CD14-positive monocyte (primary cell): ENCODE results near the gene MRPL57. TPM values are rescaled to one million over a fixed set of nuclear protein-coding genes. Genes with fewer than 3 reads are reported as not detected.
A peak's percentile ranks its signal among the peaks of the same experiment; 100 is the strongest.

ENCODE experiments used
- DNase-seq, 3 donors: peaks; one replicate each; pipeline ENCODE4 v3.0.0-alpha.2; 2011 to 2022
- H2AFZ ChIP-seq: 2 replicates; pipeline ENCODE4 v1.6.0; 2012; ENCODE audit warnings: mild to moderate bottlenecking, low read depth, low read length, inconsistent platforms; ENCODE audit not compliant: insufficient read depth, poor library complexity, severe bottlenecking
- H3K27ac ChIP-seq, 2 donors: 1 replicate in 1 of 2; 2 replicates in 1 of 2; pipeline ENCODE4 v1.5.1; 2012 to 2013; ENCODE audit warnings: low read length in 2 of 2, control low read depth in 1 of 2, inconsistent platforms in 1 of 2, low read depth in 1 of 2, mild to moderate bottlenecking in 1 of 2
- H3K27me3 ChIP-seq, 2 donors: one replicate each; pipeline versions ENCODE4 v1.6.0 to v1.6.1; 2011 to 2013; ENCODE audit warnings: low read length in 2 of 2; ENCODE audit not compliant: control insufficient read depth in 2 of 2, insufficient read depth in 2 of 2
- H3K36me3 ChIP-seq, 2 donors: replicated peaks in 1 of 2; 1 replicate in 1 of 2; 2 replicates in 1 of 2; pipeline versions ENCODE4 v1.5.1 to v1.6.1; 2012 to 2013; ENCODE audit warnings: low read length in 2 of 2, control low read depth in 1 of 2, inconsistent platforms in 1 of 2, mild to moderate bottlenecking in 1 of 2; ENCODE audit not compliant: insufficient read depth in 2 of 2, control insufficient read depth in 1 of 2
- H3K4me1 ChIP-seq, 2 donors: 1 replicate in 1 of 2; 2 replicates in 1 of 2; pipeline versions ENCODE4 v1.5.1 to v1.6.1; 2012 to 2013; ENCODE audit warnings: low read length in 2 of 2, control low read depth in 1 of 2, inconsistent platforms in 1 of 2, mild to moderate bottlenecking in 1 of 2, moderate library complexity in 1 of 2; ENCODE audit not compliant: insufficient read depth in 2 of 2, control insufficient read depth in 1 of 2
- H3K4me2 ChIP-seq: replicated peaks from 2 replicates; pipeline ENCODE3; 2012; ENCODE audit warnings: low read length, moderate library complexity, mild to moderate bottlenecking; ENCODE audit not compliant: poor library complexity, severe bottlenecking; ENCODE audit errors: extremely low read depth
- H3K4me3 ChIP-seq, 3 experiments: fragments of 200-600 bp in 1 of 3; sonication (generic) in 1 of 3; replicated peaks in 1 of 3; 1 replicate in 2 of 3; 2 replicates in 1 of 3; pipeline ENCODE4 v1.5.1; 2011 to 2013; ENCODE audit warnings: low read length in 3 of 3, mild to moderate bottlenecking in 3 of 3, control low read depth in 2 of 3, low read depth in 2 of 3, inconsistent platforms in 1 of 3, moderate library complexity in 1 of 3
- H3K79me2 ChIP-seq: 2 replicates; pipeline ENCODE4 v1.6.0; 2012; ENCODE audit warnings: mild to moderate bottlenecking, control low read depth, inconsistent platforms, low read length, moderate library complexity; ENCODE audit not compliant: insufficient read depth
- H3K9ac ChIP-seq: 2 replicates; pipeline ENCODE4 v1.6.0; 2017; ENCODE audit warnings: low read length, mild to moderate bottlenecking; ENCODE audit not compliant: insufficient read depth, poor library complexity, severe bottlenecking
- H3K9me3 ChIP-seq, 2 donors: replicated peaks in 1 of 2; 1 replicate in 1 of 2; 2 replicates in 1 of 2; pipeline versions ENCODE4 v1.5.1 to v1.6.1; 2012 to 2013; ENCODE audit warnings: low read length in 2 of 2, control low read depth in 1 of 2; ENCODE audit not compliant: control insufficient read depth in 1 of 2, insufficient read depth in 1 of 2
- H4K20me1 ChIP-seq: 2 replicates; pipeline ENCODE4 v1.6.0; 2012; ENCODE audit warnings: mild to moderate bottlenecking, low read length, control low read depth, moderate library complexity; ENCODE audit not compliant: insufficient read depth
- H3K27ac Mint-ChIP-seq, 7 donors: one replicate each; pipeline ENCODE4 v1.8.0; 2020; ENCODE audit warnings: mild to moderate bottlenecking in 7 of 7, mixed read lengths in 7 of 7, moderate library complexity in 6 of 7, inconsistent platforms in 2 of 7
- H3K27me3 Mint-ChIP-seq, 3 donors: one replicate each; pipeline ENCODE4 v1.8.0; 2021 to 2022; ENCODE audit warnings: low read depth in 3 of 3, mild to moderate bottlenecking in 3 of 3, mixed read lengths in 3 of 3, moderate library complexity in 3 of 3, inconsistent platforms in 1 of 3
- H3K36me3 Mint-ChIP-seq, 2 donors: one replicate each; pipeline ENCODE4 v1.8.0; 2020; ENCODE audit warnings: mixed read lengths in 2 of 2, inconsistent platforms in 1 of 2, mild to moderate bottlenecking in 1 of 2
- H3K4me1 Mint-ChIP-seq: one replicate; pipeline ENCODE4 v1.8.0; 2020; ENCODE audit warnings: mild to moderate bottlenecking, mixed read lengths
- H3K4me3 Mint-ChIP-seq, 2 donors: one replicate each; pipeline ENCODE4 v1.8.0; 2020; ENCODE audit warnings: mild to moderate bottlenecking in 2 of 2, mixed read lengths in 2 of 2, moderate library complexity in 1 of 2
- H3K9me3 Mint-ChIP-seq, 7 donors: one replicate each; pipeline ENCODE4 v1.8.0; 2020 to 2022; ENCODE audit warnings: mixed read lengths in 7 of 7, mild to moderate bottlenecking in 6 of 7, moderate library complexity in 6 of 7, inconsistent platforms in 2 of 7
- WGBS: methylation state at CpG from one replicate; pipeline ENCODE4 v1.1.5; 2013; ENCODE audit warnings: missing lambda C conversion rate; ENCODE audit not compliant: insufficient coverage; 5-methylcytosine and 5-hydroxymethylcytosine counted together
- intact Hi-C, 2 donors: fragments of 100-400 bp; cut with micrococcal nuclease; formaldehyde crosslinking; loops; one replicate each; pipeline versions ENCODE4 v1.15.0 to v1.15.1; 2023
- polyA plus RNA-seq, 3 donors: library from polyadenylated mRNA; depleted of rRNA in 1 of 3; unstranded in 2 of 3; stranded (reverse) in 1 of 3; fragments of 300-500 nt in 2 of 3; fragments of >200 nt in 1 of 3; fragmentation: Illumina TruSeq in 2 of 3; gene quantifications; 1 replicate in 2 of 3; 2 replicates in 1 of 3; pipeline ENCODE4 v1.2.3, GENCODE V29; 2012 to 2021
- TF ChIP-seq, protein P1 (sequence below): fragments of 200-600 bp; IDR thresholded peaks from one replicate; pipeline ENCODE4 v1.8.0; 2022; ENCODE audit warnings: antibody characterized with exemption, mild to moderate bottlenecking

MRPL57 gene
- polyA plus RNA-seq, 3 donors = 6.8 to 52.3 (median 41.1) TPM

DNA sequence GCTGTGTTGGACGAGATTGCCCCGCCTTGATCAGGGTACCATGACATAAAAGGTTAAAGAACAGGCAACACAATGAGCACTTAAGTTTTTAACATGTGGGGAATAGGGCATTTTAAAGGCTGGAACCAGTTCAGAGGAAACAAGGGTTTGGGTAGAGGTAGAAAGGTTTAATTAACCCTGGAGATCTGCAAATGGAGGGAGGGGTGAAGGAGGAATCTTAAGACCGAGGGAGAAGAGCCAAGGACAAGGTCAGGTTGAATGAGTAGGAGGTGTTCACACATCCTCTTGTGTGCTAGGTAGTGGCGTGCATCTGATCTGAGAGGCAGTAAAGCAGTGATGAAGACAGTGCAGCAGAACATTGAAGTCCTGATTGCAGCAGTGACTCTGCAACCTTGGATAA, 28.6 kb upstream of the MRPL57 start:
- no peaks in the 10 kb centered on the region for H3K9me3 Mint-ChIP-seq
- peaks cover 31 to 67% of the 10 kb centered on the region in 2 donors for H3K36me3 ChIP-seq
- H4K20me1 ChIP-seq = peaks cover 54% of the 10 kb centered on the region
- H3K27me3 ChIP-seq = no peaks in the 10 kb centered on the region
- peaks cover 37 to 55% of the 10 kb centered on the region in 2 donors for H3K36me3 Mint-ChIP-seq
- no peaks in the 10 kb centered on the region for H3K9me3 ChIP-seq
- TF ChIP-seq, protein P1, sequence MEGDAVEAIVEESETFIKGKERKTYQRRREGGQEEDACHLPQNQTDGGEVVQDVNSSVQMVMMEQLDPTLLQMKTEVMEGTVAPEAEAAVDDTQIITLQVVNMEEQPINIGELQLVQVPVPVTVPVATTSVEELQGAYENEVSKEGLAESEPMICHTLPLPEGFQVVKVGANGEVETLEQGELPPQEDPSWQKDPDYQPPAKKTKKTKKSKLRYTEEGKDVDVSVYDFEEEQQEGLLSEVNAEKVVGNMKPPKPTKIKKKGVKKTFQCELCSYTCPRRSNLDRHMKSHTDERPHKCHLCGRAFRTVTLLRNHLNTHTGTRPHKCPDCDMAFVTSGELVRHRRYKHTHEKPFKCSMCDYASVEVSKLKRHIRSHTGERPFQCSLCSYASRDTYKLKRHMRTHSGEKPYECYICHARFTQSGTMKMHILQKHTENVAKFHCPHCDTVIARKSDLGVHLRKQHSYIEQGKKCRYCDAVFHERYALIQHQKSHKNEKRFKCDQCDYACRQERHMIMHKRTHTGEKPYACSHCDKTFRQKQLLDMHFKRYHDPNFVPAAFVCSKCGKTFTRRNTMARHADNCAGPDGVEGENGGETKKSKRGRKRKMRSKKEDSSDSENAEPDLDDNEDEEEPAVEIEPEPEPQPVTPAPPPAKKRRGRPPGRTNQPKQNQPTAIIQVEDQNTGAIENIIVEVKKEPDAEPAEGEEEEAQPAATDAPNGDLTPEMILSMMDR = no peak
- no peak overlapping the region for H3K4me3 Mint-ChIP-seq
- no peak overlapping the region for H2AFZ ChIP-seq
- H3K27me3 Mint-ChIP-seq = no peaks in the 10 kb centered on the region
- no peak overlapping the region for H3K9ac ChIP-seq
- no peak overlapping the region for H3K27ac ChIP-seq
- H3K4me2 ChIP-seq = no peak overlapping the region
- intact Hi-C loops = no loop called here
- H3K79me2 ChIP-seq = peaks cover 35% of the 10 kb centered on the region
- H3K4me1 ChIP-seq = peaks cover 2 to 3% of the 10 kb centered on the region in 2 donors
- peak overlapping the region in 2 of 7 donors; percentile 2 to 58 for H3K27ac Mint-ChIP-seq
- 93% methylated on average over 3 of the region's 4 CpGs for WGBS
- no peak overlapping the region for H3K4me3 ChIP-seq
- H3K4me1 Mint-ChIP-seq = peaks cover 18% of the 10 kb centered on the region
- DNase-seq = no peak

DNA sequence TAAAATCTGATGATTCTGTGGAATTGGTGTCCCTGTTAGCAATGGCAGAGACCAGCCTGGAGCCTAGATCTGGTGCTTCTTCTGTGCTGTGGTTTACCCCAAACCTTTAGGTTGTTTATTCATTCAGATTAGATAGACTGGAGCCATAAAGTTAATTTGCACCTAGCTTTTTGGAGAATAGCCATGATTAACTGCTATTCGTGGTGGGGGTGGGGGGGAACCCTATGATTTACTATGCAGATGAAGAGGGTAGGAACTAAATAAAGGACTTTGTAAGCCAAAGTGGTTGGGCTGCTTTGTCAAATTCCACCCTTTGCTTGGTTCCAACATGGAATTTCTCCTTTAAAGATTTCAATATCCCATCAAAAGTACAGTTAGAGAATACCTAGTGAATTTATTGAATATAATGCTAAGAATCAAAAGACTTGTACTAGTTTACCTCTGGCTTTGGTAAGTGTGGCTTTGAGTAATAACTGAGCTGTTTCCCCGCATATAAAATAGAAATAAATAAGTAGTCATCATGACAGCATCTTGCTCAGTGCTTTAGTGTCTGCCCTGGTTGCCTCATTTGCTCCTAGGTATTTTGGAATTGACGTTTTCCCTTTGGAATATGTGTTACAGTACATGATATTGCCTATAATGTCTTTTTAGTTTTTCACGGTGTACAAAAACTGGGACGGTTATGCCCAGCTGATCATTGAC, 27.8 kb upstream of the MRPL57 start:
- peaks cover 22 to 58% of the 10 kb centered on the region in 2 donors for H3K36me3 ChIP-seq
- Mint-ChIP-seq H3K4me3 (no peak overlapping the region), H3K27me3 (no peaks in the 10 kb centered on the region), H3K27ac (no peak overlapping the region), H3K4me1 (peaks cover 12% of the 10 kb centered on the region), H3K9me3 (no peaks in the 10 kb centered on the region), H3K36me3 (peaks cover 33 to 50% of the 10 kb centered on the region in 2 donors)
- H3K9ac ChIP-seq = no peak overlapping the region
- H3K9me3 ChIP-seq = no peaks in the 10 kb centered on the region
- intact Hi-C loops = no loop called here
- TF ChIP-seq, protein P1 = no peak
- no peak overlapping the region for H3K4me2 ChIP-seq
- no peak overlapping the region for H3K4me3 ChIP-seq
- 75% methylated on average over 1 of the region's 5 CpGs for WGBS
- no peak for DNase-seq
- H3K79me2 ChIP-seq = peaks cover 26% of the 10 kb centered on the region
- H4K20me1 ChIP-seq = peaks cover 45% of the 10 kb centered on the region
- H3K4me1 ChIP-seq = peaks cover 0 to 2% of the 10 kb centered on the region in 2 donors
- no peaks in the 10 kb centered on the region for H3K27me3 ChIP-seq
- no peak overlapping the region for H2AFZ ChIP-seq
- H3K27ac ChIP-seq = no peak overlapping the region
